GM12892 (cell line): ENCODE data around the gene NDST1.

Experiments used
- POLR2A ChIP-seq: IDR thresholded peaks from 2 replicates; pipeline ENCODE4 v1.6.1; 2011; ENCODE audit warnings: low read depth, low read length, control low read depth
- POLR2AphosphoS5 ChIP-seq: IDR thresholded peaks from 2 replicates; pipeline ENCODE4 v1.6.1; 2011; ENCODE audit warnings: low read depth, low read length, control low read depth
- TAF1 ChIP-seq: IDR thresholded peaks from 2 replicates; pipeline ENCODE4 v1.6.1; 2011; ENCODE audit warnings: low read depth, mild to moderate bottlenecking, control low read depth, low read length, borderline replicate concordance

- TF ChIP-seq POLR2A: no peak
- no peak for TF ChIP-seq POLR2AphosphoS5
- TF ChIP-seq TAF1: no peak
Observed at GRCh38 chr5:150593996-150594395, 86.1 kb downstream of the NDST1 start.
